Stimulated activated CD8-positive, alpha-beta memory T cell treated with anti-CD3 and anti-CD28 coated beads, Interleukin-7, amount 100 ng/mL, for 4 hours (primary cell): ENCODE data around the gene GOLGA8J.
"Not testable (repeated sequence)": the region's sequence is repeated elsewhere in the genome, so short reads cannot be mapped to it uniquely, and the experiment has no call there.

ENCODE experiments used
- DNase-seq, 2 donors: peaks; one replicate each; pipeline ENCODE4 v3.0.0-alpha.2; 2020; ENCODE audit warnings: low read depth in 2 of 2

GOLGA8J gene, protein sequence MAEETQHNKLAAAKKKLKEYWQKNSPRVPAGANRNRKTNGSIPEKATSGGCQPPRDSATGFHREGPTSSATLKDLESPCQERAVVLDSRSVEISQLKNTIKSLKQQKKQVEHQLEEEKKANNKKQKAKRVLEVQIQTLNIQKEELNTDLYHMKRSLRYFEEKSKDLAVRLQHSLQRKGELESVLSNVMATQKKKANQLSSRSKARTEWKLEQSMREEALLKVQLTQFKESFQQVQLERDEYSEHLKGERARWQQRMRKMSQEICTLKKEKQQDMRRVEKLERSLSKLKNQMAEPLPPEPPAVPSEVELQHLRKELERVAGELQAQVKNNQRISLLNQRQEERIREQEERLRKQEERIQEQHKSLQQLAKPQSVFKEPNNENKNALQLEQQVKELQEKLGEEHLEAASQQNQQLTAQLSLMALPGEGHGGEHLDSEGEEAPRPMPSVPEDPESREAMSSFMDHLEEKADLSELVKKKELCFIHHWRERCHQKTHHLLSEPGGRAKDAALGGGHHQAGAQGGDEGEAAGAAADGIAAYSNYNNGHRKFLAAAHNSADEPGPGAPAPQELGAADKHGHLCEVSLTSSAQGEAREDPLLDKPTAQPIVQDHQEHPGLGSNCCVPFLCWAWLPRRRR

DNA sequence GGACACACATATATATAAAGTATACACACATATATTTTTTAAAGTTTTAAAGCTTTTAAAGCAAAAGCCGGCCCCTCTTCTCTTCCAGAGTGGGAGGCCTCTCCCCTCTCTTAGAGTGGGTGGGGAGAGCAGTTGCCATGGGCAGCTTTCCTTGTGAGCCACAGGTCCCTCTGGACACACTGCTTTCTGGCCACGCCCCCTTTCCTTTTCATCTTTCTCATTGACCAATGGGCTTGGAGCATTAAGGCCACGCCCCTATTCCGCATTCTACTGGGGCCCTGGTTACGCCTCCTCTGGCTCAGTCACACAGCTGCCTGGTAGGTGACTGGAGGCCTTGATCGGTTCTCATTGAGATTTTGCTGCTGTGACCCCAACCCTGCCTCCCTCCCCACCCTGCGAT, at the start of gene GOLGA8J:
Gene GOLGA8J, plus strand, starts transcription at position 301 of the 400 bp plus-strand sequence. Its CDS starts 98 bp downstream, at position 399.
- not testable (repeated sequence) for DNase-seq

DNA sequence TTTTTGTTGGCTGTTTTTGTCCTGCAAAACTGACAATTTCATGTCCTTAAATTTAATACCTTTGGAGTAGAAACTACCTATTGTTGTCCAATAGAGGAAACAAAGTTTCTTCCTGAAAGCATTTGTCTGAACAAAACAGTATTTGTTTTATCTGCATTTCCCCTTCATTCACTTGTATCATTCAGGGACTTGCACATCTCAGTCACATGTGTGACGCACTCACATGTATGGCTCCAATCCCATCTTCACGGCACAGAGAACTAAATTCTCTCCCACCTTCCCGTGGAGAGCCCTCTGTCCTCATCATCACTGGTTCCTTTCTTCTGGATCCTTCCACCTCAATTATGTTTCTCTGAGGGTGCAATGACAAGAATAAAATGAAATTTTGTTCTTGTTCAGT, 49.5 kb upstream of the GOLGA8J start:
- no peak for DNase-seq

DNA sequence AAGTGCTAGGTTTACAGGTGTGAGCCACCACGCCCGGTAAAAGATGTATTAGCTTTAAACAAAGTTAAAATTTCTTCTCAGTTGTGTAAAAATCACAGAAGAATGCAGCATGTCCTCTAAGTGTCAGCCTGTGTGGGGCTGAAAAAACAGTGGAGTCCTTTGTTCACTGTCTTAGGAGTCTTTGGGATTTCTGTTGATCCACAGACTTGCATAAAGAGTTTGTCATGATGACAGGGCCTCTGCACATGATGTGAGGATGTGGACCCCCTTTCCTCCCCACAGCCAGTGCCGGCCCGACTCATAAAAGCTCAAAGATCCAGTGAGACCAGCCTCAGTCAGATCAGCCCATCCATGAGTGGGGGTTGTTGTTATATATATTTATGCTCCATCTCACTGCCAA, 49.0 kb upstream of the GOLGA8J start:
- no peak for DNase-seq

DNA sequence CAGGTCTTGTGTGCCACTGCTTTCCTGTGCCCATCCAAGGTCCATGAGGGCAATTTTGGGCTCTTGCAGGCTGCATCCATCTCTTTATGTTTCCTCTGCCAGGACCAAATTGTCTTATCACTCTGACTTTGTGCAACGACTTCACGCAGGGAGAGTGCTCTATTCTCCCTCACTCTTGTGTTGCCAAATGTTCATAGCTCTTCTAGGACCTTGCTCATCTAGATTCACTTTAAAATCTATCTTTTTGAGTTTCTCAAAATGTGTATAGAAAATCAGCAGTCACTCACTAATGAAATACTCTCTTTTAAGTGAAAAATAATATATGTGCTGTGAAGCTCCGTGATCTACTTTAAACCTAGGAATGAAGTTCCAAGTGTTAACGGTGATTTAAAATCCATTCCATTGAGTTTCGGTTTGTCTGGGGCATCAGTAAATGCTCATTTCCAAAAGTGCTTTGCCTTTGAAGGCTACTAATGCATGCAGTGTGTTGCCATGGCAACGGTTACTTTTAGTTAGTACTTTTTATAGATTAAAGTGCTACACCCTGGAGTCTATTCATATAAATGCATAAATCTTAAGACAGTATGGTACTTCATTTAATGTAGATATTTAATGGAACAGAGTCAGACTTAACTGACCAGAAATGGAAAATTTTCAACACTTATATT, 46.6 kb upstream of the GOLGA8J start:
- DNase-seq, result no peak

DNA sequence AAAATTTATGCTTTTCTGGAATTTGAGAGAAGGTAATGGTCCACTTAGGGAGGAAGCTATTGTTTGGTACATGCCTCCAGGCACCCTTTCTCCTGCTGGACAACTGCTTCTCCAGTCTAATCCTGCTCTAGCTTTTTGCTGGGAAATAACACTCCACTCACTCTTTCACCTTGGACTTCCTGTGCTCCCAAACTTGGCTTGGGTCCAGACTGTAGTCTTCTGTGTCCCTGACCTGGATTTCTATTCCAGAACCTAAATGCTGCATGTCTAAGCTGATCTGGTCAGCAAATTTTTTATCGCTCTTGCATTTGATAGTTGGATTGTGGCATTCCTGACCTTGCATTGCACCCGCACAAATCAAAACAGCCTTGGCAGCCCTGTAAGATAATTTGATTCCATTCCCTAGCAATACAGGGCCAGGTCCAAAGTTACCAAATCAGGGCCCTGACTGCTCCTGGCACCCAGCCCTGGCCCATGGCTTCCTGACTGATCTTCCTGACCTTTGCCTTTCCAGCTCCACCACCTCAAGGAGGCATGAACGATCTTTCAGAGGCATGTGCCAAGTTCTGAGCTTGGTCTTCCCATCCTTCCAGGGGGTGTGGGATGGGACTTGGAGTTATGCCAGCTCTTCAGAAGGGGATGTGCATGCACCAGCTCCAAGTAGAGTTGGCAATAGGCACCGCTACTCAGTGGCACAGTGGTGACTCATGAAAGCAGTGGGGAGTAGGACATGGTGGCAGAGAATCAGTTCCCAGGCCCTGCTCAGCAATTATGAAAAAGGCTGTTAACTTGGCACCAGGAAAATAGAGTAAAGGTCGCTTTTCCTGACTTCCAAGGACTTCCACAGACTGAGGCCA, 43.9 kb upstream of the GOLGA8J start:
- DNase-seq, result no peak

DNA sequence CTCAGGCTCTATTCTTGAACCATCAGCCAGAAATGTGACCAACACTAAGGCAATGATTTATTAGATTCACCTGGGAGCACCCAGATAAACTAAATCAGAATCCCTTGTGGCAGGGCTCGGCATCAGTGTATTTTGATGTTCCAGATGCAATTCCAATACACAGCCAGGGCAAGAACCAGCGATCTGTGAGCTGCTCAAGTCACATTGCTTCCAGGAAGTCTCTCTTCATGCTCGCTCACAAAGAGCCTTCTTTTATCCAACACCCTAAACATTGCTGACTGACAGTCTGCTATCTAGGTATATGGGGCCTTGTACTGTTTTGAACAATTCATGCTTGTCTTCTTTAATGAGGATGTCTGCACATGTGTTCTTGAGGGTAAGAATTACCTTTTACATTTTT, 40.9 kb upstream of the GOLGA8J start:
- DNase-seq, result no peak

DNA sequence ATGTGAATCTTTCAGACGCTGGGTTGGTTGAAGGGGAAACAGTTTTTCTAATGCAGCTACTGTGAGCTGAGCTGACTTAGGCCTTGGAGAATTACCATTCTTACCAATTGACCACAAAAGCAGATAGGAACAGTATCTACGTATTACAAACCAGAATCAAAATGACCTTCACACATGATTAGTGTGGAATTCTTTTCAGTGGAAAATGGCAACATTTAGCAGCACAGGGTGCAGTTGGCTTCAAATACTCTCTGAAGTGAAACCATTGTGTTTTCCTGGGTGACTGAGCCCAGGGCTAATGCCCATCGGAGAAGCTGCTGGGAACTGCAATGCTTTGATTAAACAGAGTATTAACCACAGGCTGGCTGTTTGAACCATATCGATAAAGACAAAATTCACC, 40.2 kb upstream of the GOLGA8J start:
- DNase-seq, result no peak

DNA sequence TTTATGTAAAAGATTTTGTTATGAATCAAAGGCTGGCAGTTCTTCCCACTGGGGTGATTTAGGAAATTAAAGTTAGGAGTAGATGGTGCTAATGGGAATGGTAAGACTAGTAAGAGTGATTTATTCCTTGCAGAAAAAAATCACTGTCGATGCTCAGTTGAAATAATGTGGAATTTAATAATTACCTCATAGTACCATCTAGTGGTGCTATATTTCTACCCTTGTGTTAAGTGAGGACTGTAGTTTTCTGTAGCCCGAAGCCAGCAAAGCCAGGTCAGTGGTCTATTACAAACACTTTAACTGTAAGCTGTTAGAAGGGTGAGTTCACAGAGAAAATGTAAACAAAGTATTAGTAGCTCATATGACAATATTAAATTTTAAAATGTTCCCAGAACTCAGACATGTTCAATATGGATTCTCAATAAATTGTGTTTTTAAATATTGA, 39.5 kb upstream of the GOLGA8J start:
- DNase-seq, result no peak

DNA sequence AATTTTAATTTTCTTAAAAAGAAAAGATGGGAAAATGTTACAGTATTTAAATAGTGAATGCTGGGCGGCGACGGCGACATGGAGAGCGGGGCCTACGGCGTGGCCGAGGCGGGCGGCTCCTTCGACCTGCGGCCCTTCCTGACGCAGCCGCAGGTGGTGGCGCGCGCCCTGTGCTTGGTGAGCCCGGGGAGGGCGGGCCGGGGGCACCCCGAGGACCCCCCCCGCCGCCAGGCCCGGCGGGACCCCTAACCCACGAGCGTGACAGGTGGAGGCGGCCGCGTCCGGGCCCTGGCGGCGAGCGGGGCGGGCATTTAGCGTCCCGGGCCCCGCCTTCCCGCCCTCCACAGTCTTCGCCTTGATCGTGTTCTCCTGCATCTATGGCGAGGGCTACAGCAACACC, 38.4 kb upstream of the GOLGA8J start:
- no peak for DNase-seq

DNA sequence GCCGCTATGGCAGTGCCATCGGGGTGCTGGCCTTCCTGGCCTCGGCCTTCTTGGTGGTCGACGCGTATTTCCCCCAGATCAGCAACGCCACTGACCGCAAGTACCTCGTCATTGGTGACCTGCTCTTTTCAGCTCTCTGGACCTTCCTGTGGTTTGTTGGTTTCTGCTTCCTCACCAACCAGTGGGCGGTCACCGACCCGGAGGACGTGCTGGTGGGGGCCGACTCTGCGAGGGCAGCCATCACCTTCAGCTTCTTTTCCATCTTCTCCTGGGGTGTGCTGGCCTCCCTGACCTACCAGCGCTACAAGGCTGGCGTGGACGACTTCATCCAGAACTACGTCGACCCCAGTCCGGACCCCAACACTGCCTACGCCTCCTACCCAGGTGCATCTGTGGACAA, 37.9 kb upstream of the GOLGA8J start:
- not testable (repeated sequence) for DNase-seq

DNA sequence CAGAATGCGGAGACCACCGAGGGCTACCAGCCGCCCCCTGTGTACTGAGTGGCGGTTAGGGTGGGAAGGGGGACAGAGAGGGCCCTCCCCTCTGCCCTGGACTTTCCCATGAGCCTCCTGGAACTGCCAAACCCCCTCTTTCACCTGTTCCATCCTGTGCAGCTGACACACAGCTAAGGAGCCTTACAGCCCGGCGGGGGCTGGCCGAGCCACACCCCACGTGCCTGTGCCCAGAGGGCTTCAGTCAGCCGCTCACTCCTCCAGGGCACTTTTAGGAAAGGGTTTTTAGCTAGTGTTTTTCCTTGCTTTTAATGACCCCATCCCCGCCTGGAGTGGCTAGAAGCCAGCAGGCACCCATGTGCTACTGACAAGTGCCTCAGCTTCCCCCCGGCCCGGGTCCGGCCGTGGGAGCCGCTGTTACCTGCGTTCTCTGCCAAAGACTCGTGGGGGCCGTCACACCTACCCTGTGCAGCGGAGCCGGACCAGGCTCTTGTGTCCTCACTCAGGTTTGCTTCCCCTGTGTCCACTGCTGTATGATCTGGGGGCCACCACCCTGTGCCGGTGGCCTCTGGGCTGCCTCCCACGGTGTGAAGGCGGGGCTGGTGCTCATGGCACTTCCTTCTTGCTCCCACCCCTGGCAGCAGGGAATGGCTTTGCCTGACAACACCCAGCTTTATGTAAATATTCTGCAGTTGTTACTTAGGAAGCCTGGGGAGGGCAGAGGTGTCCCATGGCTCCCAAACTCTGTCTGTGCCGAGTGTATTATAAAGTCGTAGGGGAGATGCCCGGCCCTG, 37.3 kb upstream of the GOLGA8J start:
- DNase-seq, result not testable (repeated sequence)

DNA sequence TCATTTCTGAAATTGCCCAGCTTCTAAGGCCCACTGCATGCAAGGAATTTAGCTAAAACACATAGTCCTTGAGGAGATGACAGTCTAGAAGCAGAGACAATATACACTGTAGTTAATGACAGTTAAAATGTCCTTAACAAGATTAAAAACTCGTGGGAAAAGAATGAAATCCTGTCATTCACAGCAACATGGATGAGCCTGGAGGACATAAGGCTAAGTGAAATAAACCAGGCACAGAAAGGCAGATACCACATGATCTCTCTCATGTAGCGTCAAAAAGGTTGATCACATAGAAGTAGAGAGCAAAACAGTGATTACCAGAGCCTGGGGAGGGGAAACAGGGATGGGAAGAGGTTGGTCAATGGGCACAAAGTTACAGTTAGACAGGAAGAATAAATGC, 36.3 kb upstream of the GOLGA8J start:
- DNase-seq, result no peak

DNA sequence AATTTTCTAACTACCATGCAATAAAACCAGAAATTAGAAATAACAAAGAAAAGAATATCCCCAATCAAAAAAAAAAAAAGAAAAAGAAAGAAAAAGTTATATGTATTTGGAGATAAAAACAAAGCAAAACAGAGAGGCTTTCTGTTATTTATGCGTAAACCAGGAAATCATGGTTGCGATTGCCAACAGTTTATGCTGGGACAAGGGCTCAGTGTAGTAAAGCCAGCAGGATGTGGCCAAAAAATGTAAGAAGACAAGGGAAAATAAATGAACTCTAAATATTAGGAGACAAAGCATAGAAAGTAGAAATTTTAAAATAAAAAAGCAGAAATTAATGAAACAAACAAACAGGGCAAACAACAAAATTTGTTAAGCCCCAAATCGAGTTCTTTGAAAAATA, 27.2 kb upstream of the GOLGA8J start:
- DNase-seq, result no peak

DNA sequence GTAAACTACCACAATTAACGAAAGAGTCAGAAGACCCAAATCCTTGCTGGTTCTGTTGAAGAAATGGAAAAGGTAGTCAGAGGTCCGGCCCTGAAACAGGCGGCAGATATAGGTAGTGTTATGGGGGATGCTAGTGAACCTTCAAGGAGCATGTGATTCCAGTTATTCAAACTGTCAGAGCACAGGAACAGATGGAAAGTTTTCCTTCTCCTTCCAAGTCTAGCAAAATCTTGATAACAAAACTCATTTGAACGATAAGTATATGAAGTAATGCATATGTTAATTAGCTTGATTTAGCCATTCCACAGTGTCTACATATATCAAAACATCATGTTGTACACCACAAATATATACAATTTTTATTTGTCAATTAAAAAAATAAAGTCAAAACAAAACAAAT, 26.6 kb upstream of the GOLGA8J start:
- DNase-seq, result no peak

DNA sequence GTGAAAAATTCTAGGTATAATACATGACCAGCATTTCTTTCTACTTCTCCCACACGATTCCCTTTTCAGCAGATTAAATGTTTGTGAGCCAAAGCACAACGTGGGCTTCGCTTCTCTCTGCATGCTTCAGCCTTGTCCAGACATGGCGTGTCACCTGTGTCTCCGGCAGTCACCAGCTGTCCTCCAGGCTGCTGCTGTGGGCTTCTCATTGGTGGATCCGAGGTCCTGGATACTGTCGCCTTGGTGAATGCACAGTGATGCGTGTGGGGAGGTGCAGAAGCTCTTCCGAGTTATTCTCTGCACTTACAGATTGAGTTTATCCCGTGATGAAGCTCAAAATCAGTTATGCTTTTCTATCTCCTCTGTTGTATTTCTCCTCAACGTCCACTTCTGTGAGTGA, 23.0 kb upstream of the GOLGA8J start:
- no peak for DNase-seq

DNA sequence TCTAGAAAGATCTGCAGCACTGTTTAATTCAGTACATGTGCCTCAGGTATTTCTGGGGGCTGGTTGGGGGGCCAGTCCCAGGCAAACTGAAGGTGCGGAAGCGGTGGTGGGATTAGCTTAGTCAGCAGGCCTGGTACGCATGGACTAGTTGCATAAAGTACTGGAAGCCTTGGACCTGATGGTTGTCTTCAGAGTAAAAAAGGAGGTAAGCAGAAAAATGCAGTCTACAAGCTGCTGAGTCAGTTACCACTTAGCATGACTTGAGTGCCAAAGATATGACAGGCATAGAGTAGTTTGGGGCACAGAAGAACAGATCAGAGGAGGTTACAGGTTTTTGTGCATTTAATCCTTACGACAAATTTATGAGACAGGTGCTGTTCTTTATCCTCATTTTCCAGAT, 19.9 kb upstream of the GOLGA8J start:
- DNase-seq, result no peak

DNA sequence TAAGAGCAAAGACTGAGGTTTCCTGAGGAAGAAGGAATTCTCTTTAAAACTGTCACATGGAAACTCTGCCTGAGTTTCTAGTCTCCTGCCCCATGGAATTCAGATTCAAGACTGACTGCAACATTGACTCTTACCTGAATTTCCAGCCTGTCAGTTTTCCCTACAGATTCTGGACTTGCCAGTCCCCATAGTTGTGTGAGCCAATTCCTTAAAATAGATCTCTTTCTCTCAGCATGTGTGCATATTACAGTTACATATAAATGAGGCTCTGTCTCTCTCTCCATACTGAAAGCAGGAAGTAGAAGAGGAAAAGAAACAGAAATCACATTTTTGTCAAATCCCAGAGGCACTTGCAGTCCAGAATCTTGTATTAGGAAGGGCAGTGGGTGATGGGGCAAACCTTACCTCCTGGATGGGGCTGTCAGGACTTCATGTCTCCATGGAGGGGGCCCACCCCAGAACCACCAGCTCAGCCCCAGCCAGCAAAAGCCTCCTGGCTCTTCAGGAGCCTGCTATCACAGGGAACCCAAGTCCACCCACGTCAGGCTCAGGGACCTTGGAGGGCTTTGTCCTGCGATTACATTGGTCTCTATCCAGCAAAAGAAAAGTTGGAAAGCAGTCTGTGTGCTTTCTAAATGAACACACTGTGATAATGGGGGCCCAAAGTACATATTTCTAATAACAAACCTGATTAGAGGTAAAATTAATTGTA, 18.8 kb upstream of the GOLGA8J start:
- no peak for DNase-seq

DNA sequence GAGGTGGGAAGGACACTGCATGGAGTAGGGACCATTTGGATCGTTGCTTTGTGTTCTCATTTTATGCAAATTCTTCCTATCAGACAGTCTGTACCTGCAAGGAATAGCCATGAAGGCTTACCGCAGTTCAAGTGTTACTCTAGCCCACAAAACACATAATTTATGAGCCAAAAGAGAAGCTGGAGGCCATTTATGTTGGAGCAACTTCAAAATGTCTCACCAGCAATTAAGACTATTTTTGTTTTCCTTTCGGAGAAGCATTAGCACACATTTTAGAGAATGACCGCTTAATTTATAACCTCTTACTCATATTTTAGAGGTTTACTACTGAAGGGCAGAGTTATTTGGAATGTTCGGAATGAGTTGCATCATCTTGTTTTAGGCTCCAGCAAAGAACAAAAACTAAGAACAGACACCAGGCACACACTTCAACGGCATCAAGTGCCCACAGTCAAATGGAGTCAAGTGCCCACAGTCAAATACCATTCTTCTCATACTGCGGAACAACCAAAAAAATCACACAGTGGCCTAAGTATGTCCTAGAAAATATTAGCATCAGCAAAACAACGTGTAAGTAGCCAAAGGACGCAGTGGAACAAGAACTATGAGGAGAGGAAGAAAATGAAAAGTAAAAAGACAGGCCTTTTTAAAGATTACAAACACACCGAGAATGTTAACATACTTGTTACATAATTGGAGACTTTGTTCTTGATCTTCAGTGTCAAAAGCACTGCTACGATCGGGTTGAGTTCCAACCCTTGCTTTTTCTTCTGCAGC, 17.5 kb upstream of the GOLGA8J start:
- DNase-seq, result no peak

DNA sequence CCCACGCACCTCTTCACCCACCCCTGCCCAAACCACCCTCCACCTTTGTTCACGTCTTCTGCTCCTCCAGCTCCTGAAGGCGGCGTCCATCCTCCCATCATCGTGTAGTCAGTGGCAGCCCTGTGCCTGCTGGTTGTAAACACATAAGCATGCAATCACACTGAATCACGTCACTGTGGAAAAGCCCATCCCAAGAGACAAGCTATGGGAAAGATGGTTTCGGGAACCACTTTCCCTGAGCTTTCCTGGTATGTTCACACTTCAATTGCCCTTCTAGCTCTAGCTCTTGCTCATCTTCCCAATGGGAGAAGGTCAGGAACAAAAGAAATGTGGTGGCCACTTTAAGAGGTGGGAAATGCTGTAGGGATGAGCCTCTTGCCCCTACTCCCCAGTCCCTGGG, 14.4 kb upstream of the GOLGA8J start:
- no peak for DNase-seq

DNA sequence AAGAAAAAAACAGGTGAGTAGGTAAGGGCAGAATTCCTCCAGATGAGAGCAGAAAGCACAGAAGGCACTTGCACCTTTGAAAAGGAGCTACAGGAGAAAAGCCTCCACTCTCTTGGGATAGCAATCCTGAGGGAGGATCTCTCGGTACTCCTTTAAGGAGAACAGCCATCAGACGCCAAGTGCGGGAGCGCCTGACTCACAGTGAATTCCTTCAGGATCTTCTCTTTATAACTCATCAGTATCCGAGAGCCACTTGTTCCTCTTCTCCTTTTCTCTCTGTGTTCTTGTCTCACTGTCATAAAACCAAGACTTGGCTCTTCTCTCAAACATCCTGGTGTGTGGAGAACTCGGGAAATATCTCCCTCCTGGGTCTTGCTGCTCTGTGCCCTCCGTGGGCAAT, 10.1 kb upstream of the GOLGA8J start:
- DNase-seq, result no peak
